ENCODE data around the gene MTRF1L. TPM values are rescaled to one million over a fixed set of nuclear protein-coding genes. Genes with fewer than 3 reads are reported as not detected.

MTRF1L gene
- total and polyA plus RNA-seq, 2 of the 13 experiments (the other 11 are each of a cell fraction or from before 2014, with no cell fraction given) = 17.6 to 28.7 TPM

DNA sequence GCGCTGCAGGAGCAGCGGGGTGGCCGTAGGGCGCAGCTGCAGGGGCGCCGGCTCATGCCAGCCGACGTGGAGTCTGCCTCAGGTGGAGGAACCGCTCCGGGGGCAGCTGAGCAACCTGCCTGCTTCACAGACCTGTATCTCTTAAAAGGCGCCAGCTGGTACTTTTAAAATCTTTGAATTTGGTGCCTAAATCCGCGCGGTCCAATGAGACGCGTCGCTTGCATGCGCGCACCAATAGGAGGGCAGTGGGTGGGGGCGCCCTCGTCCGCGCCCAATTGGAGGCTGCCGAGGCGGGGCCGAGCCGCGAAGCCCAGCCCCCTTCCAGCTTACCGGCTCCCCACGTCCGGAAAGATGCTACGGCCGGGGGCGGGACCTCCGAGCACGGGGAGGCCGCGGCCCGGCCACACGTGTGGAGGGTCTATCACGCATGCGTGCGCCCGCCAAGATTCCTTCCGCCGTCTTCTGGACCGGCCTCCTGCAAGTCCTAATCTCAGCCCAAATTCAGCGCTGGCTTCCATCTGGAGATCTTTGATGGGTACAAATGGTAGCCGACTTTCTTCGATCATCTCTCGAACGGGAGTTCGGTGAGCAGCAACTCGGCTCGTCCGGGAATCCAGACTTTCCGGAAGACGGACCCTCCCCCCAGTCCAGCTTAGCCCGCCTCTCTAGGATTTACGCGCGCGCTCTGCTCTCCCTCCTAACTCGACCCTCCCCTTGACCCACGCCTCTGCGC is 19.4 kb downstream of the MTRF1L start, which contains the start of gene FBXO5 (continued):
- peak; percentile 62; the same call in 1 of the 2 replicates for TF ChIP-seq ZNF101 (CRISPR knock-in tag; IDR thresholded peaks at IDR 0.05; ENCODE audit: borderline replicate concordance, low read depth)
- peak; percentile 51; the same call in 1 of the 2 replicates for TF ChIP-seq ZNF431 (CRISPR knock-in tag; IDR thresholded peaks at IDR 0.05; ENCODE audit: borderline replicate concordance, low read depth)
- TF ChIP-seq ZNF839 (CRISPR knock-in tag; IDR thresholded peaks at IDR 0.05; ENCODE audit: borderline replicate concordance) = 0 out of 2 replicates have a peak, but pooled peaks have one; percentile 26
- no peak for TF ChIP-seq SNRNP70 (IDR thresholded peaks at IDR 0.05; ENCODE audit: low read depth, low read length)
- 0 out of 2 replicates have a peak, but pooled peaks have one; percentile 56 for TF ChIP-seq GMEB2 (CRISPR knock-in tag; IDR thresholded peaks at IDR 0.05; ENCODE audit: low read depth)
- TF ChIP-seq THAP11 (CRISPR knock-in tag; IDR thresholded peaks at IDR 0.05) = peak; percentile 79
- TF ChIP-seq RBM22 (optimal IDR thresholded peaks at IDR 0.05; ENCODE audit: low read length) = no peak
- peak; percentile 72 for TF ChIP-seq BCL6 (CRISPR knock-in tag; IDR thresholded peaks at IDR 0.05)
- TF ChIP-seq, protein P1, sequence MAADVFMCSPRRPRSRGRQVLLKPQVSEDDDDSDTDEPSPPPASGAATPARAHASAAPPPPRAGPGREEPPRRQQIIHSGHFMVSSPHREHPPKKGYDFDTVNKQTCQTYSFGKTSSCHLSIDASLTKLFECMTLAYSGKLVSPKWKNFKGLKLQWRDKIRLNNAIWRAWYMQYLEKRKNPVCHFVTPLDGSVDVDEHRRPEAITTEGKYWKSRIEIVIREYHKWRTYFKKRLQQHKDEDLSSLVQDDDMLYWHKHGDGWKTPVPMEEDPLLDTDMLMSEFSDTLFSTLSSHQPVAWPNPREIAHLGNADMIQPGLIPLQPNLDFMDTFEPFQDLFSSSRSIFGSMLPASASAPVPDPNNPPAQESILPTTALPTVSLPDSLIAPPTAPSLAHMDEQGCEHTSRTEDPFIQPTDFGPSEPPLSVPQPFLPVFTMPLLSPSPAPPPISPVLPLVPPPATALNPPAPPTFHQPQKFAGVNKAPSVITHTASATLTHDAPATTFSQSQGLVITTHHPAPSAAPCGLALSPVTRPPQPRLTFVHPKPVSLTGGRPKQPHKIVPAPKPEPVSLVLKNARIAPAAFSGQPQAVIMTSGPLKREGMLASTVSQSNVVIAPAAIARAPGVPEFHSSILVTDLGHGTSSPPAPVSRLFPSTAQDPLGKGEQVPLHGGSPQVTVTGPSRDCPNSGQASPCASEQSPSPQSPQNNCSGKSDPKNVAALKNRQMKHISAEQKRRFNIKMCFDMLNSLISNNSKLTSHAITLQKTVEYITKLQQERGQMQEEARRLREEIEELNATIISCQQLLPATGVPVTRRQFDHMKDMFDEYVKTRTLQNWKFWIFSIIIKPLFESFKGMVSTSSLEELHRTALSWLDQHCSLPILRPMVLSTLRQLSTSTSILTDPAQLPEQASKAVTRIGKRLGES (CRISPR knock-in tag; IDR thresholded peaks at IDR 0.05; ENCODE audit: borderline replicate concordance) = peak; percentile 68; the same call in 1 of the 2 replicates
- TF ChIP-seq KLF12 (CRISPR knock-in tag; IDR thresholded peaks at IDR 0.05; ENCODE audit: borderline replicate concordance) = peak; percentile 77
- no peak for TF ChIP-seq HNRNPH1 (optimal IDR thresholded peaks at IDR 0.05; ENCODE audit: low read depth, low read length)
- TF ChIP-seq NR2C2 (CRISPR knock-in tag; IDR thresholded peaks at IDR 0.05; ENCODE audit: borderline replicate concordance) = peak; percentile 88
- TF ChIP-seq POLR2AphosphoS2 (IDR thresholded peaks at IDR 0.05; ENCODE audit: low read depth, low read length) = no peak
- no peak for TF ChIP-seq FOXJ3 (CRISPR knock-in tag; IDR thresholded peaks at IDR 0.05; ENCODE audit: borderline replicate concordance)
- peak; percentile 81 for TF ChIP-seq KLF6 (CRISPR knock-in tag; IDR thresholded peaks at IDR 0.05)
- no peak for TF ChIP-seq HNF4G (IDR thresholded peaks at IDR 0.05; ENCODE audit: borderline replicate concordance, low read depth, low read length)
- TF ChIP-seq HNF4G (CRISPR knock-in tag; IDR thresholded peaks at IDR 0.05; ENCODE audit: borderline replicate concordance, low read depth) = peak; percentile 37; the same call in 1 of the 2 replicates
- TF ChIP-seq HNF1A (IDR thresholded peaks at IDR 0.05; ENCODE audit: low read depth) = no peak
- TF ChIP-seq HNF1A (CRISPR knock-in tag; IDR thresholded peaks at IDR 0.05; ENCODE audit: borderline replicate concordance) = peak; percentile 43; the same call in 1 of the 2 replicates

Data from HepG2 (cell line).